H1 (cell line): ENCODE results near the gene RAB26. TPM values are rescaled to one million over a fixed set of nuclear protein-coding genes. Genes with fewer than 3 reads are reported as not detected.

Source experiments
- CEBPB ChIP-seq: IDR thresholded peaks from 2 replicates; pipeline ENCODE4 v1.6.1; 2012; ENCODE audit warnings: low read depth, low read length
- SP2 ChIP-seq: IDR thresholded peaks from 2 replicates; pipeline ENCODE4 v1.6.1; 2012; ENCODE audit warnings: mild to moderate bottlenecking, low read length, inconsistent platforms
- polyA plus RNA-seq, 7 experiments: library from polyadenylated mRNA; depleted of rRNA in 3 of 7; stranded (reverse) in 5 of 7; unstranded in 2 of 7; fragments of >200 nt in 5 of 7; fragments of 200-250 nt in 2 of 7; gene quantifications; 1 replicate in 5 of 7; 2 replicates in 1 of 7; 4 replicates in 1 of 7; pipeline versions ENCODE4 v1.2.1 to v1.2.3, GENCODE V29; 2011 to 2013; ENCODE audit warnings: missing spikeins in 2 of 7, mixed read lengths in 2 of 7
- total RNA-seq: library from RNA; stranded (reverse); fragmentation: NEBNext Ultra II Directional; extraction: Animal tissue kit (Norgen Biotek cat#: 25700); gene quantifications from 2 replicates; pipeline ENCODE4 v1.2.1, GENCODE V29; 2021
- TF ChIP-seq, protein P1 (sequence below): IDR thresholded peaks from 2 replicates; pipeline ENCODE4 v1.6.1; 2011; ENCODE audit warnings: low read length, improper control_type of control experiment

Gene RAB26
- total and polyA plus RNA-seq, 2 of the 8 experiments (the other 6 are each of a cell fraction or from before 2014, with no cell fraction given), result 4.3 to 5.4 TPM

DNA sequence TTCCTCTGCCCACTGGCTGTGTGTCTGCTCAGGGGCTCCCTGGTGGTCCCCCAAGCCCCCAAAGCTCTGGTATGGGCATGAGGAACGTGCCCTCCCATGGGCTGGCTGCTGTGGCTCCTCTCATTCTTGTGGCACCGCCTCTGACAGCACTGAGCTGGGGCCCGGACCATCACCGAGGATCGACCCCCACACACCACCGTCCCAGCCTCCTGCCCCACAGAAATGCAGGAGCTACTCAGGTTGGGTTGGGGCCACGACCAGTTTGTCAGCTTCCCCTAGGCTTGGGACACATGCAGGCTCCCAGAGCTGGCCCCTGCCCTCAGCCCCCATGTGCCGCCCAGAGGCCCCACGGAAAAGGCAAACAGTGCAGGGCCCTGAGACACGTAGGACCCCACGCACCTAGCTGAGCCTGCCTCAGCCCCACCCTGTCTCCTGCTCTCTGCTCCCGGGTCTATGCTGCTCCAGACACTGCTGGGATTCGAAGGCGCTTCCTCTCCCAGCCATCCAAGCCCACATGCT is 51.3 kb downstream of the RAB26 start (continued):
- TF ChIP-seq, protein P1, sequence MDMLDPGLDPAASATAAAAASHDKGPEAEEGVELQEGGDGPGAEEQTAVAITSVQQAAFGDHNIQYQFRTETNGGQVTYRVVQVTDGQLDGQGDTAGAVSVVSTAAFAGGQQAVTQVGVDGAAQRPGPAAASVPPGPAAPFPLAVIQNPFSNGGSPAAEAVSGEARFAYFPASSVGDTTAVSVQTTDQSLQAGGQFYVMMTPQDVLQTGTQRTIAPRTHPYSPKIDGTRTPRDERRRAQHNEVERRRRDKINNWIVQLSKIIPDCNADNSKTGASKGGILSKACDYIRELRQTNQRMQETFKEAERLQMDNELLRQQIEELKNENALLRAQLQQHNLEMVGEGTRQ, result no peak
- TF ChIP-seq CEBPB (no peak), SP2 (no peak)
